HFF-Myc (cell line): ENCODE results near the gene CADPS.

Experiments used
- DNase-seq: peaks from one replicate; pipeline ENCODE4 v3.0.0-alpha.2; 2011; ENCODE audit warnings: low read depth; ENCODE audit errors: extremely low read depth
- H3K4me3 ChIP-seq: replicated peaks from 2 replicates; pipeline ENCODE4 v1.5.1; 2011; ENCODE audit warnings: low read depth, mild to moderate bottlenecking, control low read depth, low read length
- TF ChIP-seq, protein P1 (sequence below): IDR thresholded peaks from 2 replicates; pipeline ENCODE4 v1.5.1; 2012; ENCODE audit warnings: mild to moderate bottlenecking, low read depth, low read length, control low read depth; ENCODE audit errors: missing control alignments

The CADPS gene

DNA sequence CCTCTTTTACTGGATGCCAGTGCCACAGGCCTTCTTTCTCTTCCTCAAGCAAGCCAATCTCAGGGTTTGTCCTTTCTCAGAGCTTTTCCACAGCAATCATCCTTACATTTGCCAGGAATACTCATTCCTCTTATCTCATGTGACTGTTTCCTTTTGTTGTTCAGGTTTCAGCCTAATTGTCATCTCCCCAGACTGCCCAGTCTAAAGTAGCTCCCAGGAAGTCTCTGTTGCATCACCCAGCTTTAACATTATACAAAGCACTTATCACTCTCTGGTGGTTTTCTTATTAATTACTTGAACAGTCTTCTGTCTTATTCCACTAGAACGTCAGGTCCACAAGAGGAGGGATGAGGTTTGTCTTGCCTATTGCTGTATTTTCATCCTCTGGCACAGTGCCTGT lies 65.8 kb downstream of the CADPS start:
- TF ChIP-seq, protein P1, sequence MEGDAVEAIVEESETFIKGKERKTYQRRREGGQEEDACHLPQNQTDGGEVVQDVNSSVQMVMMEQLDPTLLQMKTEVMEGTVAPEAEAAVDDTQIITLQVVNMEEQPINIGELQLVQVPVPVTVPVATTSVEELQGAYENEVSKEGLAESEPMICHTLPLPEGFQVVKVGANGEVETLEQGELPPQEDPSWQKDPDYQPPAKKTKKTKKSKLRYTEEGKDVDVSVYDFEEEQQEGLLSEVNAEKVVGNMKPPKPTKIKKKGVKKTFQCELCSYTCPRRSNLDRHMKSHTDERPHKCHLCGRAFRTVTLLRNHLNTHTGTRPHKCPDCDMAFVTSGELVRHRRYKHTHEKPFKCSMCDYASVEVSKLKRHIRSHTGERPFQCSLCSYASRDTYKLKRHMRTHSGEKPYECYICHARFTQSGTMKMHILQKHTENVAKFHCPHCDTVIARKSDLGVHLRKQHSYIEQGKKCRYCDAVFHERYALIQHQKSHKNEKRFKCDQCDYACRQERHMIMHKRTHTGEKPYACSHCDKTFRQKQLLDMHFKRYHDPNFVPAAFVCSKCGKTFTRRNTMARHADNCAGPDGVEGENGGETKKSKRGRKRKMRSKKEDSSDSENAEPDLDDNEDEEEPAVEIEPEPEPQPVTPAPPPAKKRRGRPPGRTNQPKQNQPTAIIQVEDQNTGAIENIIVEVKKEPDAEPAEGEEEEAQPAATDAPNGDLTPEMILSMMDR: no peak
- DNase-seq: no peak
- no peak overlapping the region for H3K4me3 ChIP-seq

DNA sequence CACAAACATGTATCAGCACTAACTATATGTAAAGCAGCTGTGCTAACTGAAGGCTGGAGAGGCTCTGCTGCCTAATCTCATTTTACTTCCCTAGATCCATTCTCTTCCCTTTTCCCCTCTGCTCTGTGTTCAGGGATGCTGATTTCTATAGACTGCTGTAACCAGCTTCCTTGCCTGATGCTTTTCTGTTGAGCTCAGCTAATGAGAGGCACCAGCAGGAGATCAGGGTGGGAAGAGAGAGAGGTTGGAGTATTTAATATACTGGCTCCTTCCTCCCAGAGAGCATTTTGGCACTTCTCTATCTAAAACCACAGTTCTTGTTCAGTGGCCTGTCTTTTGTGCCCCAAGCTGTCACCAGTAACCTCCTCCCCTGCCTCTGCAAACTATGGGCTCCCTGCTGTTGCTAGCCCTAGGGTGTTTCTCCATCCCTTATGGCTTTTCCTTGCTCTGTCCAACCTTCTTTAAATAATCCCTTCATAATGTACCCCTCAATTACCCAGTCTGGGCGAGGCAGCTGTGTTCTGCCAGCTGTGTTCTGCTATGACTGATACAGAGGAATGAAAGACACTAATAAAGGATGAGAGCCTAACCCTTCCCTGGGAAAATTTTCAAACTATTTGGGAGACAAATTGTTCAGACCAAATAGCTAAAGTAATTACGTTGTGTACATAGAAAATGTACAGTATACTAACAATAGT lies 69.5 kb downstream of the CADPS start:
- no peak overlapping the region for H3K4me3 ChIP-seq
- no peak for DNase-seq
- TF ChIP-seq, protein P1: no peak

DNA sequence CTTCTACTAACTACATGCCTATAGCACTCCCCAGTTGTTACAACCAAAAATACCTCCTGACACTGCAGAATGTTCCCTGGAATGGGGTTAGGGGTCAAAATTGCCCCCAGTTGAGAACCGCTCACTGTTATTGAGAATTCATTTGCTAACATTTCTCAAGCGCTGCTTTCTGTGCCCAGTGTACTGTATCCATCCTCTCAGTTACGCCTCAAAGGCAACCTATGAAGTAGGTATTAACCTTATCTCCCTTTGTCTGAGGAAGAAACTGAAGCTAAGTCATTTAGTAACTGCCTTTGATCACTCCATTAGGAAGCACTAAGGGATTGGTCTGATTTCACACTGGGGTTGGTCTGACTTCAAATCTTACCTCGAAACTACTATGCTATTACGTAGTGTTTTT lies 70.1 kb downstream of the CADPS start:
- no peak for DNase-seq
- H3K4me3 ChIP-seq: no peak overlapping the region
- TF ChIP-seq, protein P1: no peak

DNA sequence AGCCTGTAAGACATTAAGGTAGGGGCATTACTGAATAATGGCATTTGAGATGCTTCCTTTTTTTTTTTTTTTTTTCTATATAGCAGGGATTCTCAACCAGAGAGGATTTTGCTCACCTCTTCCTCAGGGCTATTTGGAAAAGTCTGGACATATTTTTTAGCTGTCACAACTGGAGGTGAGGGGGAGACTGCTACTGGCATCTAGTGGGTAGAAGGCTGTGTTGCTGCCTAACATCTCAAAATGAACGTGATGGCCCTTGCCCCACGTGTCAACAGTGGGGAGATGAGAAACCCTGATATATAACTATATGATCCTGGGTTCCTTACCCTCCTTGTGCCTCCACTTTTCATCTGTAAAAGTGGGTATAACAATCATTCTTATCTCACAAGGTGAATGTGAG lies 71.9 kb downstream of the CADPS start:
- TF ChIP-seq, protein P1: no peak
- H3K4me3 ChIP-seq: no peak overlapping the region
- DNase-seq: no peak

DNA sequence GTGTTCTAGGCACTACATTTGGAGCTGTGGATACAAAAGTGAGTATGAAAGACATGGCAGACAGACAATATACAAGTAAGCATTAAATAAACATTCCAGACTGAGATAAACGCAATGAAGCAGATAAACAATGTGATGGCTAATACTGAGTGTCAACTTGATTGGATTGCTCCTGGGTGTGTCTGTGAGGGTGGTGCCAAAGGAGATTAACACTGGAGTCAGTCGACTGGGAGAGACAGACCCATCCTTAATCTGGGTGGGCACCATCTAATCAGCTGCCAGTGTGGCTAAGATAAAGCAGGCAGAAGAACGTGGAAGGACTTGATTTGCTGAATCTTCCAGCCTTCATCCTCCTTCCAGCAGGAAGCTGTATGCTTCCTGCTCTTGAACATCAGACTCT lies 77.2 kb downstream of the CADPS start:
- H3K4me3 ChIP-seq: no peak overlapping the region
- TF ChIP-seq, protein P1: no peak
- no peak for DNase-seq

DNA sequence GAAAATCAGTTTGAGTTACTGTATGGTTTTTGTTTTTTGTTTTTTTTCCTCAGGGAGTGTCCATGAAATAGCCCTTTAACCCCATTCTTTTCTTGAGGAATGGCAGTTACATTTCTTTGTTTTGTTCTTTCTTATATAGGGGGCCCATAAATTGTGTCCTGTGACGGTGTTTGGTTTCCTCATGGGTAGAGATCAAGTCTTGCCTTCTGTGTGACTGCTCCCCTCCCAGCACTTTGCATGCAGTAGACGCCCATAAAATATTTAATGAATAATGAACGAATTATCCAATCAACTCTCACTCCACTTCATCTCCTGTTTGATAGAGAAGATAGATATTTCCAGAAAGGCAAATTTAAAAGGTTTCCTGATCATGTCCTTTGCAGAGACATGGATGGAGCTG lies 78.1 kb downstream of the CADPS start:
- no peak overlapping the region for H3K4me3 ChIP-seq
- DNase-seq: no peak
- TF ChIP-seq, protein P1: no peak

DNA sequence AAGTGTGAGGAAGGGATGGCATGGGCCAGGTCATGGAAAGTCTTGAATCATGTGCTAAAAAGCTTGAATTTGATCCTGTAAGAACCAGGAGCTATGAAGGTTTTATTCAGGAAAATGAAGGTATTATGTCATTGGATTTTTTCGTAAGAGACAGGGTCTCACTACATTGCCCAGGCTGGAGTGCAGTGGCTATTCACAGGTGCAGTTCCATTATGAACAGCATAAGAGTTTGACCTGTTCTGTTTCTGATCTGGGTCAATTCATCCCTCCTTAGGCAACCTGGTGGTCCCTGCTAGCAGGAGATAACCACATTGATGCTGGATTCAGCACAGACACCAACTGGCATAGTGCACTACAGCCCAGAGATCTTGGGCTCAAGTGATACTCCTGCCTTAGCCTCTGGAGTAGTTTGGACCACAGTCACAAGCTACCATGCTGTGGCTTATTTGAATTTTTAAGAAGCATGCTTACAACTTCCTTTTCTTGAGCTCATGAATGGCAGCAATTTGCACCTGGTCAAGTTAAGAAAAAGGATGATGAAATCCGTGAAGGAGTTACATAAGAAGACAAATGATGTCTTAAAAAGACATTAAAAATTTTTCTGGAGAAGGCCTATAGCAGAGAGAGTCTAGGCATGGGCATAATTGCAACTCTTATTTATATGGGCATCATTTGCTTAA lies 79.1 kb downstream of the CADPS start:
- TF ChIP-seq, protein P1: no peak
- DNase-seq: no peak
- no peak overlapping the region for H3K4me3 ChIP-seq
